AG04450 (cell line): ENCODE measurements around the gene IL1RAP. TPM values are rescaled to one million over a fixed set of nuclear protein-coding genes. Genes with fewer than 3 reads are reported as not detected.
A peak's percentile ranks its signal among the peaks of the same experiment; 100 is the strongest.

Experiments
- CTCF ChIA-PET: fragments of 300-600, 350-600 bp; formaldehyde crosslinking; extraction: SDS; loops from one replicate; lab custom pipeline; 2022; ENCODE audit warnings: antibody characterized with exemption, inconsistent platforms; lab: Charles Lee
- POLR2A ChIA-PET: fragments of 350-600 bp; formaldehyde crosslinking; extraction: SDS; loops from one replicate; lab custom pipeline; 2021; ENCODE audit warnings: antibody characterized with exemption, inconsistent platforms; lab: Yijun Ruan, JAX
- DNase-seq: peaks from one replicate; pipeline ENCODE4 v3.0.0-alpha.2; 2011; ENCODE audit warnings: low read depth, low spot score
- H3K27ac ChIP-seq: one replicate; pipeline ENCODE4 v1.5.1; 2012; ENCODE audit warnings: low read depth, low read length, control low read depth
- H3K27me3 ChIP-seq: one replicate; pipeline ENCODE4 v1.6.0; 2012; ENCODE audit warnings: low read length; ENCODE audit not compliant: control insufficient read depth, insufficient read depth
- H3K4me3 ChIP-seq: 2 replicates; pipeline ENCODE4 v1.5.1; 2011; ENCODE audit warnings: mild to moderate bottlenecking, low read depth, low read length, control low read depth
- H3K9me3 ChIP-seq: 2 replicates; pipeline ENCODE4 v1.5.1; 2012; ENCODE audit warnings: low read length; ENCODE audit not compliant: control insufficient read depth, insufficient read depth
- polyA plus RNA-seq: library from polyadenylated mRNA; depleted of rRNA; stranded (reverse); fragments of >200 nt; gene quantifications from 2 replicates; pipeline ENCODE4 v1.2.3, GENCODE V29; 2011
- TF ChIP-seq, protein P1 (sequence below): IDR thresholded peaks from 2 replicates; pipeline ENCODE4 v1.5.1; 2011; ENCODE audit warnings: low read depth, low read length, control low read depth, inconsistent platforms

The IL1RAP gene
- polyA plus RNA-seq, 1 experiment, result 9.9 TPM

- H3K27ac ChIP-seq, result no peak overlapping the region
- no peaks in the 10 kb centered on the region for H3K27me3 ChIP-seq
- H3K9me3 ChIP-seq, result no peaks in the 10 kb centered on the region
- ChIA-PET POLR2A (interaction anchor here (1.9 kb wide), 1 partner anchor 183 kb away, joined by 11 read pairs; the partner anchor contains the start of gene IL1RAP), CTCF (interaction anchor here (0.6 to 5.1 kb wide), 42 partner anchors 8 to 1748 kb away, joined by 3 to 68 read pairs (median 6); partner anchors contain the start of genes CLDN1, IL1RAP and TMEM207)
- TF ChIP-seq, protein P1, sequence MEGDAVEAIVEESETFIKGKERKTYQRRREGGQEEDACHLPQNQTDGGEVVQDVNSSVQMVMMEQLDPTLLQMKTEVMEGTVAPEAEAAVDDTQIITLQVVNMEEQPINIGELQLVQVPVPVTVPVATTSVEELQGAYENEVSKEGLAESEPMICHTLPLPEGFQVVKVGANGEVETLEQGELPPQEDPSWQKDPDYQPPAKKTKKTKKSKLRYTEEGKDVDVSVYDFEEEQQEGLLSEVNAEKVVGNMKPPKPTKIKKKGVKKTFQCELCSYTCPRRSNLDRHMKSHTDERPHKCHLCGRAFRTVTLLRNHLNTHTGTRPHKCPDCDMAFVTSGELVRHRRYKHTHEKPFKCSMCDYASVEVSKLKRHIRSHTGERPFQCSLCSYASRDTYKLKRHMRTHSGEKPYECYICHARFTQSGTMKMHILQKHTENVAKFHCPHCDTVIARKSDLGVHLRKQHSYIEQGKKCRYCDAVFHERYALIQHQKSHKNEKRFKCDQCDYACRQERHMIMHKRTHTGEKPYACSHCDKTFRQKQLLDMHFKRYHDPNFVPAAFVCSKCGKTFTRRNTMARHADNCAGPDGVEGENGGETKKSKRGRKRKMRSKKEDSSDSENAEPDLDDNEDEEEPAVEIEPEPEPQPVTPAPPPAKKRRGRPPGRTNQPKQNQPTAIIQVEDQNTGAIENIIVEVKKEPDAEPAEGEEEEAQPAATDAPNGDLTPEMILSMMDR, result peak; percentile 65
- no peak for DNase-seq
- H3K4me3 ChIP-seq, result no peak overlapping the region
These were observed 183.1 kb downstream of the IL1RAP start for GRCh38 chr3:190696777-190697501.

DNA sequence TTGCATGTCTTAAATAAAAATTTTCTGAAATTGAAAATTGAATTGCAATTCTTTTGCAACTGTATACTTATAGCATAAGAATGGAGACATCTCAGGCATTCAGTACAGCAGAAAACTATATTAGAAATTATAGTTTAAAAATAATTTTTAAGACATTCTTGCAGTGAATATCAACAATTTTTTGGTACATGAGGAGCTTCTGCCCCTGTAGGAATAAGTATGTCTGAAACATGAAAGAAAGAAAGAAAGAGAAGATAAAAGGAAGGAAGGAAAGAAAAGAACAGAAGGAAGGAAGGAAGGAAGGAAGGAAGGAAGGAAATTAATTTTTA, 183.6 kb downstream of the IL1RAP start:
- DNase-seq, result no peak
- CTCF ChIA-PET, result interaction anchor here (0.6 to 5.1 kb wide), 44 partner anchors 9 to 1747 kb away, joined by 3 to 68 read pairs (median 6); partner anchors contain the start of genes CLDN1, IL1RAP and TMEM207
- H3K27ac ChIP-seq, result no peak overlapping the region
- TF ChIP-seq, protein P1, result no peak
- POLR2A ChIA-PET, result interaction anchor here (1.9 kb wide), 1 partner anchor 183 kb away, joined by 11 read pairs; the partner anchor contains the start of gene IL1RAP
- H3K4me3 ChIP-seq, result no peak overlapping the region
- H3K9me3 ChIP-seq, result no peaks in the 10 kb centered on the region
- no peaks in the 10 kb centered on the region for H3K27me3 ChIP-seq

GRCh38 chr3:190697901-190698300, 184.0 kb downstream of the IL1RAP start:
- no peak for DNase-seq
- CTCF ChIA-PET, result interaction anchor here (0.6 to 5.1 kb wide), 29 partner anchors 10 to 1747 kb away, joined by 3 to 68 read pairs (median 6); partner anchors contain the start of genes CLDN1 and IL1RAP
- Histone ChIP-seq H3K9me3 (no peaks in the 10 kb centered on the region), H3K27ac (no peak overlapping the region), H3K27me3 (no peaks in the 10 kb centered on the region), H3K4me3 (no peak overlapping the region)
- POLR2A ChIA-PET, result interaction anchor here (1.9 kb wide), 1 partner anchor 183 kb away, joined by 11 read pairs; the partner anchor contains the start of gene IL1RAP
- TF ChIP-seq, protein P1, result no peak

GRCh38 chr3:190699776-190700175, 185.9 kb downstream of the IL1RAP start:
- no peak for DNase-seq
- CTCF ChIA-PET, result interaction anchor here (0.6 to 5.1 kb wide), 28 partner anchors 10 to 1745 kb away, joined by 3 to 68 read pairs (median 6); partner anchors contain the start of genes GMNC and IL1RAP
- POLR2A ChIA-PET, result no interaction called here

More at GRCh38 chr3:190699776-190700175, 185.9 kb downstream of the IL1RAP start:
- TF ChIP-seq, protein P1, result no peak
- H3K27ac ChIP-seq, result no peak overlapping the region
- H3K27me3 ChIP-seq, result no peaks in the 10 kb centered on the region
- H3K9me3 ChIP-seq, result no peaks in the 10 kb centered on the region
- H3K4me3 ChIP-seq, result no peak overlapping the region
